AG09309 (cell line): ENCODE results near the gene LIPT2.
"Not testable (repeated sequence)": the region's sequence is repeated elsewhere in the genome, so short reads cannot be mapped to it uniquely, and the experiment has no call there.

Experiments
- DNase-seq: peaks from one replicate; pipeline ENCODE4 v3.0.0-alpha.2; 2010; ENCODE audit warnings: low read depth
- H3K4me3 ChIP-seq: 2 replicates; pipeline ENCODE4 v1.5.1; 2011; ENCODE audit warnings: mild to moderate bottlenecking, low read depth, low read length, moderate library complexity; ENCODE audit not compliant: control insufficient read depth
- TF ChIP-seq, protein P1 (sequence below): IDR thresholded peaks from 2 replicates; pipeline ENCODE4 v1.5.1; 2011; ENCODE audit warnings: mild to moderate bottlenecking, low read depth, low read length, inconsistent platforms; ENCODE audit not compliant: insufficient read depth, control insufficient read depth; ENCODE audit errors: missing control alignments

Gene LIPT2

DNA sequence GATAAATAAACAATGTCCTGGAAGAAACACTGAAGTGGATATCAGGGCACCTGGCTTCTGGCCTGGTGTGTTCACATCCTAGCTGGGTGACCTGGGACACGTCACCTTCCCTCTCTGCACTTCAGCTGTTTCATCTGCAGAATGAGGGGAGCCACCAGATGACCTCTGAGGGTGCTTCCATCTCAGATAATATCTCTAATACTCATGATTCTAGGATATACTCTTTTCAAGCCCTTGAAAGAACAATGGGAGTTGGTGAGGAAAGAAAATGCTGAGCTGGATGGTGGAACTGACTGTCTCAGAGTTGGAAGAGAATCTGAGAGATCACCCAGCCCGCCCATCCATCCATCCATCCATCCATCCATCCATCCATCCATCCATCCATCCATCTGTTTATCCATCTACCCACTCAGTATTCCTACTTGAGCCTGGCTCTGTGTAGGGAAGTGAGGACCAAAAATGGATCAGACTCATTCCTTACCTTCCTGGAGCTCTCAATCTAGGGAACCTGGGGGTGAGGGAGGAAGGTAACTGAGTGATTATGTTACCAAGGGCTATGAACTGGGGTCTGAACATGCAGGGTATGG is 28.2 kb upstream of the LIPT2 start:
- H3K4me3 ChIP-seq: no peak overlapping the region
- TF ChIP-seq, protein P1, sequence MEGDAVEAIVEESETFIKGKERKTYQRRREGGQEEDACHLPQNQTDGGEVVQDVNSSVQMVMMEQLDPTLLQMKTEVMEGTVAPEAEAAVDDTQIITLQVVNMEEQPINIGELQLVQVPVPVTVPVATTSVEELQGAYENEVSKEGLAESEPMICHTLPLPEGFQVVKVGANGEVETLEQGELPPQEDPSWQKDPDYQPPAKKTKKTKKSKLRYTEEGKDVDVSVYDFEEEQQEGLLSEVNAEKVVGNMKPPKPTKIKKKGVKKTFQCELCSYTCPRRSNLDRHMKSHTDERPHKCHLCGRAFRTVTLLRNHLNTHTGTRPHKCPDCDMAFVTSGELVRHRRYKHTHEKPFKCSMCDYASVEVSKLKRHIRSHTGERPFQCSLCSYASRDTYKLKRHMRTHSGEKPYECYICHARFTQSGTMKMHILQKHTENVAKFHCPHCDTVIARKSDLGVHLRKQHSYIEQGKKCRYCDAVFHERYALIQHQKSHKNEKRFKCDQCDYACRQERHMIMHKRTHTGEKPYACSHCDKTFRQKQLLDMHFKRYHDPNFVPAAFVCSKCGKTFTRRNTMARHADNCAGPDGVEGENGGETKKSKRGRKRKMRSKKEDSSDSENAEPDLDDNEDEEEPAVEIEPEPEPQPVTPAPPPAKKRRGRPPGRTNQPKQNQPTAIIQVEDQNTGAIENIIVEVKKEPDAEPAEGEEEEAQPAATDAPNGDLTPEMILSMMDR: no peak
- no peak for DNase-seq

DNA sequence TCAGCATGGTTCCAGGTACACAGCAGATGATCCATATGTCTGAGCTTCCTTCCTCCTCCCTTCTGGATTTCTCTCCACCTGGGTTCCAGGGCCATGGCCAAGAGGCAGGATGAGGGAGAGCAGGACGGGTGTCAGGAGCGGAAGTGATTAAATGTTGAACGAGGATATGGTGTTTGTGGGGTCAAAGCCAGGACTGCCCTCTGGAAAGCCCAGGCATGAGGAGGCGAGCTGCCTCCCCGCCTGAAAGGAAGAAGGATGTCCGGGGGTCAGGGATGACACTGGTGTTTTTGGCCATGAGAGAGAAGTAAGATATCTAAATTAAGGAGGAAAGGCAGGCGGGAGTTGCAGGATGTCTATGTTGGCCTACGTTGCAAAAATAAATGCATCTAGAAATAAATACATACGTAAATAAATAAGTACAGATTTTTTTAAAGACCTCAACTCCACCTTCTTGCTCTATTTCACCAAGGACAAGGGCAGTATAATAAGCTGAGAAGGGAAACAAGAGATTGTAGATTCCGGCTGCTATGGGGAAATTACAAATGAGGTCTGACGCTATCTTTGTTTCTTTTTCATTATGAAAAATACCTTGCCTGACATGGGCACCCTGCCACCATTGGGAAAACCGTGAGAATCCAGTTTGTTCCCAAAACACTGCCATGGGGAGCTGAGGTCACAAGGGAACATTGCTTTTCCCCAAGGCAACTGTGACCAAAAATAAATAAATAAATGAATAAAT is 27.6 kb upstream of the LIPT2 start:
- DNase-seq: no peak
- TF ChIP-seq, protein P1: no peak
- H3K4me3 ChIP-seq: no peak overlapping the region

DNA sequence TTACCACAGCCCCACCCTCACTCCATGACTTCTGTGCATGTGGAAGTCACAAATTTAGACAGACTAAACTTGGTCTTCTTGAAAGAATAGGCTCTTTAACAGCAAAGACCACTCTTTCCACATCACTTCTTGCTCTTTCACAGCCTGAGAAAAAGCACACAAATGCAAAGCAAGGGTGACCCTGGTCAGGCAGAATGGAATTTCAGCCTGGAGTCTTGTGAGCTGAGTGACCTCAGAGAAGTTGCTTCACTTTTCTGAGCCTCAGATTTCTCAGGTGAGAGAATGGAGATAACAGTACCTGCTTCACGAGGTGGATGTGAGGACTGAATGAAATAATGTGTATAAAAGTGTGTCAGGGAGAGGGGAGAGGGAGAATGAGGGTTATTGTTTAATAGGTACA is 26.8 kb upstream of the LIPT2 start:
- TF ChIP-seq, protein P1: no peak
- DNase-seq: no peak
- H3K4me3 ChIP-seq: no peak overlapping the region

DNA sequence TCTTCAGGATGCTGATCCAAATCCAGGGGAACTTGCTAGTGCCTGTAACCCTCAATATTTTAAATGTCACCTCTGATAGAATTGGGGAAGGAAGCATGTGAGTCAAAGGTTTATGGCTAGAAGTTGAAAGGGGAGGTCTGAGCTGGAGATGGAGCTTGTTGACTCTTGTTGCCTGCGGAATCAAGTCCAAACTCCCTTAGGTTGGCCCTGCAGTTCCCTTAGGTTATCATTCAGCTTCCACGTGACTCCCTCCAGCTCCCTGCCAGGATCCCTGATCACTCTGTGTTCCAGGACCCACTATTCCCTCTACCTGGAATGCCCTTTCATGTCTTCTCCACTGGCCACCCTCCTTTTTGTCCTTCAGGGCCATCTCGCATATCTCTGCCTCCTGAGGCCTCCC is 26.2 kb upstream of the LIPT2 start:
- TF ChIP-seq, protein P1: no peak
- no peak overlapping the region for H3K4me3 ChIP-seq
- DNase-seq: no peak

DNA sequence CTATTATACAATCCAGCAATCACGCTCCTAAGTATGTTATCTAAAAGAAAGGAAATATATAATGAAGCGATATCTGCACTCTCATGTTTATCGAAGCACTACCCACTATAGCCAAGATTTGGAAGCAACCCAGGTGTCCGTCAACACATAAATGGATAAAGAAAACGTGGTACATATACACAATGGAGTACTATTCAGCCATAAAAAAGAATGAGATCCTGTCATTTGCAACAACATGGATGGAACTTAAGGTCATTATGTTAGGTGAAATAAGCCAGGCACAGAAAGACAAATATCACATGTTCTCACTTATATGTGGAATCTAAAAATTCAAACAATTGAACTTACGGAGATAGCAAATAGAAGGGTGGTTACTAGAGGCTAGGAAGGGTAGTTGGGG is 24.1 kb upstream of the LIPT2 start:
- not testable (repeated sequence) for DNase-seq

DNA sequence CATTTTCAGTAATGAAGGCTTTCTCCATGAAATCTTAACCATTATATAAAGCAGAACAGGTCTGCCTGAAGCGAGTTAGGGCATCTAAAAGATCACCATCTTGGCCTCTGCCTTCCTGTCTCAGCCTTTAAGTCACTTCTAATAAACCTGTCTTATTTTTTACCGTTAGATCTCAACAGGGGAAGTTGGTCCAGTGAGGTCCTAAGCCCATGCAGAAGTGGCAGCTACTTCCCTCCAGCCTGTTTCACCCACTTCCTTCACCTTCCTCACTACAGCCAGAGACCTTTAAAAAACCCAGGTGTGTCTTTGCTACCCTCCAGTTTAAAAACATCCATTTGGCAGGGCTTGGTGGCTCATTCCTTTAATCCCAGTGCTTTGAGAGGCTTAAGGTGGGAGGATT is 14.1 kb upstream of the LIPT2 start:
- no peak for DNase-seq
- TF ChIP-seq, protein P1: no peak
- H3K4me3 ChIP-seq: no peak overlapping the region

More for the DNA sequence above, 24.1 kb upstream of the LIPT2 start:
- H3K4me3 ChIP-seq: not testable (repeated sequence)

DNA sequence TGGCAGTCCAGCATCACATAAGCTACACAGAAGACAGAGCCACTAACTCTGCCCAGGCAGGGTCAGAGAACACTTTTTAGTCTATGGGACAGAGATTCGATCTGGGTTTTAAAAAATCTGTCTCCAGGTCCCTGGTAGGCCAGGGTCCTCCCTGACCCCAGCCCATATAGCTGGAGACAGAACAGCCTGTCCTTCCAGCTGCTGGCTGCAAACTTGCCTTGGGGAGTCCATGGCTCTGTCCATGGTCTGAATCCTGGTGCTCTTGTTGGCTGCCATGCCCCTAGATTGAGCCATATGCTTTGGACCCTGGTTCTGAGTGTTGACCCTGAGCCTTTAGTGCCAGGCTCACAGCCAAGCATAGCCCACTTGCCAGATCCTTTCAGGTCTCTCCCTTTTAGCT is 13.3 kb upstream of the LIPT2 start:
- TF ChIP-seq, protein P1: no peak
- H3K4me3 ChIP-seq: no peak overlapping the region
- no peak for DNase-seq
